ENCODE measurements around the gene SLC22A23.

DNA sequence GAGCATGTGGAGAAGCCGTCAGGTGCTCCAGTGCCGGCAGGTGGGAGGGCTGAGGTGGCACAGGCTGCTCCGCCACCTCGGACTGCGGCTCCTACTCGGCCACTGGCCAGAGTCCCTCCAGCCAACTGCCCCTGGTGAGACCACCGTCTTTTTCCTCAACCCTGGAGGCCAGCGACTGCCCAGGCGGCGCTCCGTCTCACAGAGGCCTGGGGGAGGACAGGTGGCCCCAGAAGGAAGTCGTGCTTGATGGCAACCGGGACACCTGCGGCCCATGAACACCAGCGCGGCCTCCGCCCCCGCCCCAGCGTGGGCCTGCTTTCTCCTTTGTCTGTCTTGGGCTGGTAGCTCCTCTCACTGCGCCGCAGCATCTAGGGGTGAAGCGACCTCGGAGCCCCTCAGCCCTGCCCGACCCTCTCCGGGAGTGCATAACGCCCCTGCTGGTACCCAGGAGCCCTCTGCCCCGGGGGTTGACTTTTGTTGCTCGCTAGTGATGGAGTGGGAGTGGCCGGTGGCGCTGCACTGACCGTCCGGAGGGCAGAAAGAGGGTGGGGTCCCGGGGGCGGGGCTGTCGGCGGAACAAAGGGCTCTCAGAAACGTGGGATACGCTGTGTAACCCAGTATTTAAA, 228.7 kb downstream of the SLC22A23 start:
- TF ChIP-seq EZH2 (optimal IDR thresholded peaks at IDR 0.05; ENCODE audit: low read depth, low read length): no peak
- TF ChIP-seq, protein P1, sequence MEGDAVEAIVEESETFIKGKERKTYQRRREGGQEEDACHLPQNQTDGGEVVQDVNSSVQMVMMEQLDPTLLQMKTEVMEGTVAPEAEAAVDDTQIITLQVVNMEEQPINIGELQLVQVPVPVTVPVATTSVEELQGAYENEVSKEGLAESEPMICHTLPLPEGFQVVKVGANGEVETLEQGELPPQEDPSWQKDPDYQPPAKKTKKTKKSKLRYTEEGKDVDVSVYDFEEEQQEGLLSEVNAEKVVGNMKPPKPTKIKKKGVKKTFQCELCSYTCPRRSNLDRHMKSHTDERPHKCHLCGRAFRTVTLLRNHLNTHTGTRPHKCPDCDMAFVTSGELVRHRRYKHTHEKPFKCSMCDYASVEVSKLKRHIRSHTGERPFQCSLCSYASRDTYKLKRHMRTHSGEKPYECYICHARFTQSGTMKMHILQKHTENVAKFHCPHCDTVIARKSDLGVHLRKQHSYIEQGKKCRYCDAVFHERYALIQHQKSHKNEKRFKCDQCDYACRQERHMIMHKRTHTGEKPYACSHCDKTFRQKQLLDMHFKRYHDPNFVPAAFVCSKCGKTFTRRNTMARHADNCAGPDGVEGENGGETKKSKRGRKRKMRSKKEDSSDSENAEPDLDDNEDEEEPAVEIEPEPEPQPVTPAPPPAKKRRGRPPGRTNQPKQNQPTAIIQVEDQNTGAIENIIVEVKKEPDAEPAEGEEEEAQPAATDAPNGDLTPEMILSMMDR (IDR thresholded peaks at IDR 0.05; ENCODE audit: low read length): no peak

Data from MM.1S (cell line).